GM12865 (cell line): ENCODE results near the gene FLYWCH2.
"Not testable (repeated sequence)": the region's sequence is repeated elsewhere in the genome, so short reads cannot be mapped to it uniquely, and the experiment has no call there.

Source experiments
- DNase-seq: peaks from one replicate; pipeline ENCODE4 v3.0.0; 2010; ENCODE audit warnings: low read depth
- H3K4me3 ChIP-seq: 2 replicates; pipeline ENCODE4 v1.5.1; 2011; ENCODE audit warnings: mild to moderate bottlenecking, low read depth, low read length, control low read depth
- CTCF ChIP-seq: IDR thresholded peaks from 2 replicates; pipeline ENCODE4 v1.5.1; 2011; ENCODE audit warnings: low read length, control low read depth, low read depth, inconsistent platforms; ENCODE audit not compliant: insufficient read depth; ENCODE audit errors: missing control alignments

FLYWCH2 gene

GRCh38 chr16:2919511-2920255 is 36.7 kb downstream of the FLYWCH2 start:
- no peak overlapping the region for H3K4me3 ChIP-seq
- peak; percentile 74 for DNase-seq
- peak; percentile 73 for TF ChIP-seq CTCF

- TF ChIP-seq CTCF, result no peak
- no peak for DNase-seq
- no peak overlapping the region for H3K4me3 ChIP-seq
Observed at GRCh38 chr16:2923481-2923880, 40.5 kb downstream of the FLYWCH2 start.

- TF ChIP-seq CTCF, result no peak
- H3K4me3 ChIP-seq, result no peak overlapping the region
- DNase-seq, result no peak
Observed at GRCh38 chr16:2924901-2925755, 42.1 kb downstream of the FLYWCH2 start.

- H3K4me3 ChIP-seq, result no peak overlapping the region
- no peak for TF ChIP-seq CTCF
- no peak for DNase-seq
Observed at GRCh38 chr16:2925951-2926649, 43.1 kb downstream of the FLYWCH2 start.

- no peak for TF ChIP-seq CTCF
- peak overlapping the region; percentile 29; the same call in 1 of the 2 replicates for H3K4me3 ChIP-seq
- DNase-seq, result no peak
Observed at GRCh38 chr16:2926650-2926999, 43.6 kb downstream of the FLYWCH2 start.

- peak; percentile 89 for DNase-seq
- peak; percentile 92 for TF ChIP-seq CTCF
- peak overlapping the region; percentile 29; the same call in 1 of the 2 replicates for H3K4me3 ChIP-seq
Observed at GRCh38 chr16:2927010-2927646, 44.1 kb downstream of the FLYWCH2 start.

- H3K4me3 ChIP-seq, DNase-seq: not testable (repeated sequence)
Observed at GRCh38 chr16:2928151-2928550, 45.1 kb downstream of the FLYWCH2 start.
